H1 (cell line): ENCODE data around the gene TAF3. TPM values are rescaled to one million over a fixed set of nuclear protein-coding genes. Genes with fewer than 3 reads are reported as not detected.

Experiments used
- CTCF ChIA-PET: fragments of 300-600 bp; sonication (Branson Sonifier 250); formaldehyde crosslinking; loops from one replicate; lab custom pipeline; 2021; ENCODE audit not compliant: partially characterized antibody; lab: Charles Lee
- POLR2A ChIA-PET: fragments of 300-600 bp; sonication (Branson Sonifier 250); formaldehyde crosslinking; loops from one replicate; lab custom pipeline; 2021; ENCODE audit warnings: inconsistent platforms; ENCODE audit not compliant: partially characterized antibody; lab: Charles Lee
- DNase-seq, 2 experiments: peaks; one replicate each; pipeline versions ENCODE4 v3.0.0 to v3.0.0-alpha.2; 2010 to 2022; ENCODE audit warnings: low spot score in 2 of 2, low read depth in 1 of 2, mixed read lengths in 1 of 2
- FAIRE-seq: peaks from 2 replicates; lab custom pipeline; 2011; peaks lifted over from hg19 to GRCh38; lab: Jason Lieb, UNC
- H2AFZ ChIP-seq: 2 replicates; pipeline ENCODE4 v1.8.1; 2012; ENCODE audit warnings: low read length, inconsistent platforms
- H2AK5ac ChIP-seq: 2 replicates; pipeline ENCODE4 v1.6.1; 2013; ENCODE audit warnings: low read depth, low read length
- H2BK120ac ChIP-seq: replicated peaks from 2 replicates; pipeline ENCODE3; 2013; ENCODE audit warnings: low read depth, low read length, inconsistent platforms
- H2BK12ac ChIP-seq: 2 replicates; pipeline ENCODE4 v1.6.1; 2013; ENCODE audit warnings: low read depth, low read length
- H2BK15ac ChIP-seq: 2 replicates; pipeline ENCODE4 v1.6.1; 2013; ENCODE audit warnings: low read length
- H2BK20ac ChIP-seq: 2 replicates; pipeline ENCODE4 v1.6.1; 2013; ENCODE audit warnings: low read length
- H2BK5ac ChIP-seq: 2 replicates; pipeline ENCODE4 v1.6.1; 2013; ENCODE audit warnings: low read depth, low read length
- H3K14ac ChIP-seq: 2 replicates; pipeline ENCODE4 v1.6.1; 2013; ENCODE audit warnings: inconsistent platforms; ENCODE audit not compliant: insufficient read length
- H3K18ac ChIP-seq: 2 replicates; pipeline ENCODE4 v1.6.1; 2013; ENCODE audit warnings: low read length; ENCODE audit errors: extremely low read depth
- H3K23ac ChIP-seq: 2 replicates; pipeline ENCODE4 v1.6.1; 2013; ENCODE audit warnings: inconsistent platforms; ENCODE audit not compliant: insufficient read length
- H3K23me2 ChIP-seq: 2 replicates; pipeline ENCODE4 v1.6.1; 2013; ENCODE audit warnings: low read depth, low read length
- H3K27ac ChIP-seq: 2 replicates; pipeline ENCODE4 v1.6.1; 2011; ENCODE audit warnings: low read depth, low read length, inconsistent platforms
- H3K27me3 ChIP-seq, 4 experiments: replicated peaks in 1 of 4; 1 replicate in 1 of 4; 2 replicates in 3 of 4; pipeline versions ENCODE4 v1.6.1 to v1.8.1; 2011 to 2013; ENCODE audit warnings: low read length in 3 of 4, mild to moderate bottlenecking in 3 of 4, inconsistent platforms in 2 of 4, mixed read lengths in 2 of 4, moderate library complexity in 1 of 4; ENCODE audit not compliant: control insufficient read depth in 3 of 4, insufficient read depth in 3 of 4; ENCODE audit errors: extremely low read depth in 1 of 4
- H3K36me3 ChIP-seq, 4 experiments: 2 replicates each; pipeline versions ENCODE4 v1.6.1 to v1.8.1; 2011 to 2013; ENCODE audit warnings: mild to moderate bottlenecking in 4 of 4, low read length in 3 of 4, moderate library complexity in 2 of 4, control low read depth in 1 of 4, inconsistent platforms in 1 of 4; ENCODE audit not compliant: insufficient read depth in 4 of 4, control insufficient read depth in 2 of 4
- H3K4ac ChIP-seq: replicated peaks from 2 replicates; pipeline ENCODE3; 2013; ENCODE audit warnings: low read length, low read depth, mixed read lengths, inconsistent platforms; ENCODE audit not compliant: insufficient read length
- H3K4me1 ChIP-seq, 4 experiments: replicated peaks in 1 of 4; 1 replicate in 1 of 4; 2 replicates in 3 of 4; pipeline versions ENCODE4 v1.6.1 to v1.8.1; 2011 to 2013; ENCODE audit warnings: low read length in 3 of 4, inconsistent platforms in 2 of 4, mixed read lengths in 1 of 4; ENCODE audit not compliant: insufficient read depth in 4 of 4, control insufficient read depth in 3 of 4
- H3K4me2 ChIP-seq, 2 experiments: 2 replicates each; pipeline versions ENCODE4 v1.6.1 to v1.8.1; 2011 to 2013; ENCODE audit warnings: low read depth in 2 of 2, low read length in 2 of 2, control low read depth in 1 of 2, inconsistent platforms in 1 of 2, mild to moderate bottlenecking in 1 of 2; ENCODE audit not compliant: insufficient read depth in 1 of 2
- H3K4me3 ChIP-seq, 4 experiments: fragments of 200-600, 300-600 bp in 1 of 4; sonication (generic), shearing (Covaris generic), sonication (Bioruptor Twin) in 1 of 4; 2 replicates each; pipeline versions ENCODE4 v1.5.1 to v1.8.1; 2011 to 2016; ENCODE audit warnings: low read length in 4 of 4, low read depth in 3 of 4, control low read depth in 2 of 4, inconsistent platforms in 2 of 4, mild to moderate bottlenecking in 2 of 4, mixed read lengths in 1 of 4, moderate library complexity in 1 of 4; ENCODE audit not compliant: insufficient read depth in 2 of 4; ENCODE audit errors: extremely low read depth in 1 of 4
- H3K56ac ChIP-seq: replicated peaks from 2 replicates; pipeline ENCODE3; 2013; ENCODE audit warnings: low read depth, mild to moderate bottlenecking, mixed read lengths, low read length, inconsistent platforms; ENCODE audit not compliant: insufficient read length
- H3K79me1 ChIP-seq: 2 replicates; pipeline ENCODE4 v1.6.1; 2013; ENCODE audit warnings: low read depth, low read length, control low read depth
- H3K79me2 ChIP-seq, 2 experiments: 2 replicates each; pipeline versions ENCODE4 v1.6.1 to v1.8.1; 2012 to 2013; ENCODE audit warnings: low read length in 2 of 2, mild to moderate bottlenecking in 2 of 2, inconsistent platforms in 1 of 2; ENCODE audit not compliant: insufficient read depth in 2 of 2, control insufficient read depth in 1 of 2
- H3K9ac ChIP-seq, 4 experiments: replicated peaks in 1 of 4; 1 replicate in 1 of 4; 2 replicates in 3 of 4; pipeline versions ENCODE4 v1.6.1 to v1.8.1; 2011 to 2013; ENCODE audit warnings: low read depth in 3 of 4, low read length in 3 of 4, control low read depth in 2 of 4, mild to moderate bottlenecking in 2 of 4, moderate library complexity in 2 of 4, inconsistent platforms in 1 of 4; ENCODE audit errors: extremely low read depth in 1 of 4
- H3K9me3 ChIP-seq, 2 experiments: 2 replicates each; pipeline versions ENCODE4 v1.6.1 to v1.8.1; 2012 to 2013; ENCODE audit warnings: mild to moderate bottlenecking in 2 of 2, moderate library complexity in 2 of 2, control low read depth in 1 of 2, inconsistent platforms in 1 of 2, low read depth in 1 of 2, low read length in 1 of 2, mixed read lengths in 1 of 2; ENCODE audit not compliant: insufficient read depth in 2 of 2
- H4K20me1 ChIP-seq, 2 experiments: replicated peaks in 1 of 2; 2 replicates each; pipeline versions ENCODE3 to v1.8.1; 2011 to 2013; ENCODE audit warnings: inconsistent platforms in 2 of 2, low read length in 2 of 2, mild to moderate bottlenecking in 1 of 2; ENCODE audit not compliant: insufficient read depth in 2 of 2, control insufficient read depth in 1 of 2
- H4K5ac ChIP-seq: 2 replicates; pipeline ENCODE4 v1.6.1; 2013; ENCODE audit warnings: low read length, low read depth, mixed read lengths, inconsistent platforms; ENCODE audit not compliant: insufficient read length
- H4K8ac ChIP-seq: 2 replicates; pipeline ENCODE4 v1.8.0; 2013; ENCODE audit warnings: mild to moderate bottlenecking, moderate library complexity, low read length, inconsistent platforms; ENCODE audit not compliant: insufficient read depth; ENCODE audit errors: extremely low read depth
- H4K91ac ChIP-seq: replicated peaks from 2 replicates; pipeline ENCODE3; 2013; ENCODE audit warnings: low read length, mixed read lengths, inconsistent platforms; ENCODE audit not compliant: insufficient read length
- SUZ12 ChIP-seq: fragments of 200-600 bp; sonication (generic); IDR thresholded peaks from 2 replicates; pipeline ENCODE4 v1.6.1; 2012; ENCODE audit warnings: mild to moderate bottlenecking, inconsistent platforms, low read length, moderate library complexity, mixed read lengths
- WGBS, 2 experiments: shearing (Covaris generic) in 1 of 2; methylation state at CpG; one replicate each; pipeline versions ENCODE4 v1.1.6 to v1.1.7; 2013 to 2015; ENCODE audit warnings: low lambda C conversion rate in 2 of 2, mixed read lengths in 2 of 2, inconsistent platforms in 1 of 2, low coverage in 1 of 2, missing lambda C conversion rate in 1 of 2; ENCODE audit not compliant: insufficient replicate concordance in 2 of 2, insufficient coverage in 1 of 2, insufficient read length in 1 of 2; ENCODE audit errors: extremely low coverage in 1 of 2, missing lambda C conversion rate in 1 of 2; 5-methylcytosine and 5-hydroxymethylcytosine counted together
- polyA plus RNA-seq, 7 experiments: library from polyadenylated mRNA; depleted of rRNA in 3 of 7; stranded (reverse) in 5 of 7; unstranded in 2 of 7; fragments of >200 nt in 5 of 7; fragments of 200-250 nt in 2 of 7; gene quantifications; 1 replicate in 5 of 7; 2 replicates in 1 of 7; 4 replicates in 1 of 7; pipeline versions ENCODE4 v1.2.1 to v1.2.3, GENCODE V29; 2011 to 2013; ENCODE audit warnings: missing spikeins in 2 of 7, mixed read lengths in 2 of 7
- total RNA-seq: library from RNA; stranded (reverse); fragmentation: NEBNext Ultra II Directional; extraction: Animal tissue kit (Norgen Biotek cat#: 25700); gene quantifications from 2 replicates; pipeline ENCODE4 v1.2.1, GENCODE V29; 2021

TAF3 gene
- total and polyA plus RNA-seq, 2 of the 8 experiments (the other 6 are each of a cell fraction or from before 2014, with no cell fraction given), result 1.5 to 11.2 TPM

DNA sequence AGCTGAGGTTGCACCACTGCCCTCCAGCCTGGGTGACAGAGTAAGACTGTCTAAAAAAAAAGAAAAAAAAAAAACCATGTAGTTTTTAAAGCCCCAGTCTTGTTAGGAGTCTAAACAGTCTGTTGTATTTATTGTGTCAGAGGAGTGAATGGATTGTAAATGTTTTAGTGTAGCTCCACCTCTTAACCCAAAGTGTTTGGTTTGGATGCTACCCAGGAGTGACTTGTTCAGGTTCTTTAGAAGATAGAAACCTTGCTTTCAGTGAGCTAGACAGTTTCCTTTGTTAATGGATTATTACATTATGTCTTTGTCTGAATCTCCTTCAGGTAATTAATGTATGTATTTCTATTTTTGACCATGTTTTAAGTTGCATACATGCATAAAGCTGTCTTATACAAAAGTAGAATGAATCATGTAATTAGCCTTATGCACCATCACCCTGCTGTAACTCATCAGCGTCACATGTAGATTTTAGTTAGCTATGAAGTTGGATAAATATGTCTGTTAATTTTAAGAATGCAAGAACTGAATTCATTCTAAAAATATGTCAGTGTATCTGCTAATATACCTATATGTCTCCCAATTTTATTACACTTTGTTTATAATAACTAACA lies 97.7 kb downstream of the TAF3 start:
- no peak overlapping the region for H2BK15ac ChIP-seq
- WGBS, 2 experiments, result 97% methylated on average over 1 of the region's 1 CpG; no CpG with 5 or more reads in 1 of the 2 experiments
- H4K91ac ChIP-seq, result no peak overlapping the region
- H4K8ac ChIP-seq, result no peak overlapping the region
- H3K27ac ChIP-seq, result no peak overlapping the region
- H2BK120ac ChIP-seq, result no peak overlapping the region
- H3K9me3 ChIP-seq, result no peaks in the 10 kb centered on the region
- ChIA-PET POLR2A (no interaction called here), CTCF (no interaction called here)
- peaks cover 3% of the 10 kb centered on the region for H3K79me1 ChIP-seq
- no peak for TF ChIP-seq SUZ12
- H2BK12ac ChIP-seq, result no peak overlapping the region
- no peaks in the 10 kb centered on the region for H3K27me3 ChIP-seq
- no peak for DNase-seq
- no peak overlapping the region for H3K14ac ChIP-seq
- no peak overlapping the region for H2AFZ ChIP-seq
- no peak overlapping the region for H3K9ac ChIP-seq
- no peak overlapping the region for H2BK5ac ChIP-seq
- no peak overlapping the region for H3K23ac ChIP-seq
- no peak overlapping the region for H3K4me2 ChIP-seq
- H4K5ac ChIP-seq, result no peak overlapping the region
- H3K56ac ChIP-seq, result no peak overlapping the region
- no peak overlapping the region for H2BK20ac ChIP-seq
- H3K18ac ChIP-seq, result no peak overlapping the region
- peaks cover 0 to 2% of the 10 kb centered on the region in 2 experiments for H4K20me1 ChIP-seq
- no peaks in the 10 kb centered on the region for H3K79me2 ChIP-seq
- no peak for FAIRE-seq
- no peak overlapping the region for H3K4ac ChIP-seq
- no peaks in the 10 kb centered on the region for H3K23me2 ChIP-seq
- H3K4me1 ChIP-seq, result peaks cover 2 to 4% (median 3%) of the 10 kb centered on the region in 4 experiments; a peak in 3 of 7 replicates
- no peak overlapping the region for H2AK5ac ChIP-seq
- no peak overlapping the region for H3K4me3 ChIP-seq
- H3K36me3 ChIP-seq, result no peaks in the 10 kb centered on the region
